Activated T-cell treated with anti-CD3 and anti-CD28 coated beads, Interleukin-2, amount 50 U/mL, for 4 hours (primary cell): Measurements from ENCODE around the gene TECTB. TPM values are rescaled to one million over a fixed set of nuclear protein-coding genes. Genes with fewer than 3 reads are reported as not detected.

Experiments used
- ATAC-seq, 2 donors: fragments of 200-7000 bp; cut with Tn5 transposase; one replicate each; pipeline ENCODE4 v1.10.0; 2021
- DNase-seq: peaks from one replicate; pipeline ENCODE4 v3.0.0-alpha.2; 2020
- H3K27me3 Mint-ChIP-seq: one replicate; pipeline ENCODE4 v1.8.0; 2021; ENCODE audit warnings: low read depth, mixed read lengths
- H3K36me3 Mint-ChIP-seq: one replicate; pipeline ENCODE4 v1.8.0; 2022; ENCODE audit warnings: mixed read lengths; ENCODE audit not compliant: insufficient read depth
- H3K4me1 Mint-ChIP-seq: one replicate; pipeline ENCODE4 v1.8.0; 2021; ENCODE audit warnings: low read depth, mixed read lengths
- H3K4me3 Mint-ChIP-seq: one replicate; pipeline ENCODE4 v1.8.0; 2021; ENCODE audit warnings: mild to moderate bottlenecking, moderate library complexity, mixed read lengths
- H3K9me3 Mint-ChIP-seq: one replicate; pipeline ENCODE4 v1.8.0; 2021; ENCODE audit warnings: mixed read lengths
- total RNA-seq, 3 donors: library from RNA; stranded (reverse); gene quantifications; one replicate each; pipeline ENCODE4 v1.2.1, GENCODE V29; 2021

TECTB gene
- total RNA-seq, 3 donors from 2014 or later: not detected

GRCh38 chr10:112258407-112258806 is 24.8 kb upstream of the TECTB start:
- Mint-ChIP-seq H3K4me3 (no peak overlapping the region), H3K27me3 (no peaks in the 10 kb centered on the region), H3K36me3 (no peaks in the 10 kb centered on the region), H3K9me3 (no peaks in the 10 kb centered on the region), H3K4me1 (no peaks in the 10 kb centered on the region)
- ATAC-seq (no peak), DNase-seq (no peak)

DNA sequence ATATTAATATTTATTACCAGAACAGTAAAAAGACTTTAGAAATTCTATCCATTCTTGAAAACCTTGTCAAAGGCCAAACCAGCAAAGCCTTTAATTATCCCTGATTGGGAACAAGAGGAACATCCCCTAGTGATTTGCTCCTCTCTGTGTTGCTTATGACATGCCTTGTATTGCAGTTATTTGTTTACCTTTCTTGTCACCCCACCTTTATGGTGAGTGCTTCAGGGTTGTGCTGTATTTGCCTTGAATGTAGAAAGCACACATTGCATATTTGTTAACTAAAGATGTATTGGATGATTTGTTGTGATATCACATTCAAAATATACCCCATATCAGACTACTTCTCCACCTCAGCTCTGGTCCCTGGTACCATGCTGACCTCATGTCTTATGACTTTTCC is 23.5 kb upstream of the TECTB start:
- Mint-ChIP-seq H3K4me1 (no peaks in the 10 kb centered on the region), H3K27me3 (no peaks in the 10 kb centered on the region), H3K36me3 (no peaks in the 10 kb centered on the region), H3K9me3 (no peaks in the 10 kb centered on the region), H3K4me3 (no peak overlapping the region)
- ATAC-seq: no peak
- no peak for DNase-seq

GRCh38 chr10:112260831-112261230 is 22.4 kb upstream of the TECTB start:
- Mint-ChIP-seq H3K4me3 (no peak overlapping the region), H3K4me1 (no peaks in the 10 kb centered on the region), H3K36me3 (no peaks in the 10 kb centered on the region), H3K27me3 (no peaks in the 10 kb centered on the region), H3K9me3 (no peaks in the 10 kb centered on the region)
- DNase-seq: no peak
- no peak for ATAC-seq

DNA sequence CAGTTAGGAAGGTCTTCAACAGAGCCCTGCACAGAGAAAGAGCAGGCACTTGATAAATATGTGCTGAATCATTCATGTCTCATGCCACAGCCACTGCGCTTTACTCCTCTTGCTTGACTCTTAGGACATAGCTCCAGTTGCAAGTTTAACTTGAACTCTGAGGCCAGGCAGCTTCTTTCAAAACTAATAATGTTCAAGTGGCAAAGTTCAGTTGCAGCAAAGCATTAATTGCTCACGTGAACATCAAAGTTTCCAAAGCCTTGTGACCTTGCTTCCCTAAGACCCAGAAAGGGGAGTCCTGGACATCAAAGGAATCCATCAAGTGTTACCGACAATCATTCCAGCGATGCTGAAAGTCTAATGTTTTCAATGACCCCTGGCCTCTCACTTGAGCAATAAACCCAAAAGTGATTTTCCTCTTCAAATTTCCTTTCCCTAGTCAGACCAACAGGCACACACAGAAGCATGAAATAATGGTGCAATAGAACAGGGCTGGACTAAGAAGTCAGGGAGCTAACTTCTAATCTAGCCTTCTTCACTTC is 21.8 kb upstream of the TECTB start:
- ATAC-seq (no peak), DNase-seq (no peak)
- Mint-ChIP-seq H3K9me3 (no peaks in the 10 kb centered on the region), H3K27me3 (no peaks in the 10 kb centered on the region), H3K4me1 (no peaks in the 10 kb centered on the region), H3K36me3 (no peaks in the 10 kb centered on the region), H3K4me3 (no peak overlapping the region)

- no peak overlapping the region for H3K4me3 Mint-ChIP-seq
- ATAC-seq: no peak
- H3K9me3 Mint-ChIP-seq: no peaks in the 10 kb centered on the region
- H3K27me3 Mint-ChIP-seq: no peaks in the 10 kb centered on the region
- H3K36me3 Mint-ChIP-seq: no peaks in the 10 kb centered on the region
- DNase-seq: no peak
- H3K4me1 Mint-ChIP-seq: no peaks in the 10 kb centered on the region
Observed at GRCh38 chr10:112262546-112262945, 20.7 kb upstream of the TECTB start.

- Mint-ChIP-seq H3K27me3 (peaks cover 2% of the 10 kb centered on the region), H3K36me3 (no peaks in the 10 kb centered on the region), H3K9me3 (no peaks in the 10 kb centered on the region), H3K4me1 (no peaks in the 10 kb centered on the region), H3K4me3 (no peak overlapping the region)
- DNase-seq (no peak), ATAC-seq (no peak)
Observed at GRCh38 chr10:112265745-112266144, 17.5 kb upstream of the TECTB start.

DNA sequence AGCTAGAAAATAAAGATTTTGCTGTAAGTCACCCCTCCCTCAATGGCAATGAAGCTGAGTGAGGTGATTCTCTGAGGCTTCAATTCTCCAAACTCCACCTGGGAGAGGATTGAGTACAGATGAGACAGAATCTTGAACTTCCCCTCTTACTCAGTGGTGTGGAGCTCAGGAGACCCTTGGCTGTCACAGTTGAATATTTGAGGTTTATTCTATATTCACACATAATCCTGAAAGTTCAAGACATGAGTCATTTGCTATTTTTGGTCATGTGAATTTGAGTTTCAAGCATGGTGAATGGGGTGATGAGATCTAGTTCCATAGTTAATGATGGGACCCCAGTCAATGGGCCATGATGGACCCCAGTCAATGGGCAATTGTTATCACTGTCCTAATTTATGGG is 13.9 kb upstream of the TECTB start:
- Mint-ChIP-seq H3K9me3 (no peaks in the 10 kb centered on the region), H3K4me1 (no peaks in the 10 kb centered on the region), H3K36me3 (no peaks in the 10 kb centered on the region), H3K27me3 (peaks cover 2% of the 10 kb centered on the region), H3K4me3 (no peak overlapping the region)
- ATAC-seq (no peak), DNase-seq (no peak)

DNA sequence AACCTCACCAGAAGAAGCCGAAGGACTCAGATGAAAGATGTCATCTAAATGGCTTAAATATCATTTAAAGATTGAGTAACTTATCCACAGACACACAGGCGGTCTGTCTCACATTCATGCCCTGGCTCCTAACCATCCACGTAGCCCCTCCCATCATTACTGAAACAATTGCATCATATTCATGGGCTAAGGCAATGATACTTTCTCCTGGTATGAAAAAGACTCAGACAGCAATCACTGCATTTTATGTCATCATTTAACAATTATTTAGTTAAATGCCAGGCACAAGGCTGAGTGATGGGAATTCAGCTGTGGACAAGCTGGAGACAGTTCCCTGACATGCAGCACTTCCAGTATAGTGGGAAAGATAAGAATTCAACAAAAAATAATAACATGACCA is 11.2 kb upstream of the TECTB start:
- DNase-seq (no peak), ATAC-seq (no peak)
- H3K36me3 Mint-ChIP-seq: no peaks in the 10 kb centered on the region
- peaks cover 2% of the 10 kb centered on the region for H3K27me3 Mint-ChIP-seq
- no peaks in the 10 kb centered on the region for H3K9me3 Mint-ChIP-seq
- H3K4me1 Mint-ChIP-seq: no peaks in the 10 kb centered on the region
- H3K4me3 Mint-ChIP-seq: no peak overlapping the region

- Mint-ChIP-seq H3K9me3 (no peaks in the 10 kb centered on the region), H3K36me3 (no peaks in the 10 kb centered on the region), H3K27me3 (peaks cover 8% of the 10 kb centered on the region), H3K4me3 (no peak overlapping the region), H3K4me1 (no peaks in the 10 kb centered on the region)
- no peak for DNase-seq
- ATAC-seq: no peak
Observed at GRCh38 chr10:112274831-112275230, 8.4 kb upstream of the TECTB start.

GRCh38 chr10:112275512-112276245 is 7.5 kb upstream of the TECTB start:
- DNase-seq (no peak), ATAC-seq (no peak)
- Mint-ChIP-seq H3K4me1 (no peaks in the 10 kb centered on the region), H3K27me3 (peaks cover 6% of the 10 kb centered on the region), H3K4me3 (no peak overlapping the region), H3K36me3 (no peaks in the 10 kb centered on the region), H3K9me3 (no peaks in the 10 kb centered on the region)

DNA sequence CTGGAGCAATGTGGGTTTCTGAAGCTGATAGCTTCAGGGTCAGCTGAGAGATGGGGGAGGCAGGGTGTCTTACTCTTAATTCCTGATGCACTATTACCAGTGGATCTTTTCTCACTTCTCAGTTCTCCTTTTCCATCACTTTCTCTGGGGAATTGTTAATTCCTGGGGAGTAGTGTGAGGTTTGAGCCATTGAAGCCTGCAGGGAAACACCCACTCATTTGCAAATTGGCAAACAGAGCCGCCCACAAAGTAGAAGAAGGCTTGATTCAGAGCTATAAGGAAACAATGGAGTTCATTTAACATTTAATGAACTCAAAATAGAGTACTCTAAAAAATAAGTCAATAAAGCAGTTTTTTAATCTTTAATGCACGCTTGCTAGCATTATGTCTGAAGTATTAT is 4.3 kb upstream of the TECTB start:
- no peaks in the 10 kb centered on the region for H3K36me3 Mint-ChIP-seq
- H3K9me3 Mint-ChIP-seq: no peaks in the 10 kb centered on the region
- H3K4me3 Mint-ChIP-seq: no peak overlapping the region
- no peak for DNase-seq
- H3K4me1 Mint-ChIP-seq: no peaks in the 10 kb centered on the region
- H3K27me3 Mint-ChIP-seq: peaks cover 18% of the 10 kb centered on the region
- no peak for ATAC-seq

- Mint-ChIP-seq H3K27me3 (peaks cover 18% of the 10 kb centered on the region), H3K4me1 (no peaks in the 10 kb centered on the region), H3K4me3 (no peak overlapping the region), H3K9me3 (no peaks in the 10 kb centered on the region), H3K36me3 (no peaks in the 10 kb centered on the region)
- ATAC-seq (no peak), DNase-seq (no peak)
Observed at GRCh38 chr10:112279433-112279832, 3.8 kb upstream of the TECTB start.

GRCh38 chr10:112280205-112280921 is 2.8 kb upstream of the TECTB start:
- H3K9me3 Mint-ChIP-seq: no peaks in the 10 kb centered on the region
- H3K36me3 Mint-ChIP-seq: no peaks in the 10 kb centered on the region
- DNase-seq (no peak), ATAC-seq (no peak)
- H3K4me3 Mint-ChIP-seq: no peak overlapping the region
- peaks cover 19% of the 10 kb centered on the region for H3K27me3 Mint-ChIP-seq
- H3K4me1 Mint-ChIP-seq: no peaks in the 10 kb centered on the region

- no peak overlapping the region for H3K4me3 Mint-ChIP-seq
- H3K27me3 Mint-ChIP-seq: peaks cover 19% of the 10 kb centered on the region
- H3K36me3 Mint-ChIP-seq: no peaks in the 10 kb centered on the region
- no peak for DNase-seq
- H3K9me3 Mint-ChIP-seq: no peaks in the 10 kb centered on the region
- no peaks in the 10 kb centered on the region for H3K4me1 Mint-ChIP-seq
- ATAC-seq: no peak
Observed at GRCh38 chr10:112282086-112282485, 1.1 kb upstream of the TECTB start.
